Measurements from ENCODE around the gene DCC. TPM values are rescaled to one million over a fixed set of nuclear protein-coding genes. Genes with fewer than 3 reads are reported as not detected.

The DCC gene
- total and polyA plus RNA-seq, 2 experiments from 2014 or later, result 0.53 to 0.73 TPM

GRCh38 chr18:52363861-52364260 lies 23.9 kb downstream of the DCC start:
- no peaks in the 10 kb centered on the region for H3K79me2 ChIP-seq (replicated peaks; ENCODE audit: insufficient read depth)
- peaks cover 3% of the 10 kb centered on the region; the same call in 1 of the 3 replicates for H3K9me3 Mint-ChIP-seq
- TF ChIP-seq EZH2phosphoT487 (IDR thresholded peaks at IDR 0.05; ENCODE audit: unreplicated experiment) (no peak), STAT1 (IDR thresholded peaks at IDR 0.05; ENCODE audit: unreplicated experiment) (no peak), EZH2 (IDR thresholded peaks at IDR 0.05; ENCODE audit: low read depth, unreplicated experiment) (no peak), ZNF114 (CRISPR knock-in tag; IDR thresholded peaks at IDR 0.05) (no peak), JUNB (IDR thresholded peaks at IDR 0.05; ENCODE audit: unreplicated experiment) (no peak), ZNF462 (CRISPR knock-in tag; IDR thresholded peaks at IDR 0.05) (no peak), NANOG (IDR thresholded peaks at IDR 0.05; ENCODE audit: borderline replicate concordance) (no peak), POLR2AphosphoS5 (IDR thresholded peaks at IDR 0.05; ENCODE audit: low read depth) (no peak), REST (IDR thresholded peaks at IDR 0.05; ENCODE audit: unreplicated experiment) (no peak), CTCF (conservative IDR thresholded peaks at IDR 0.05; ENCODE audit: low read depth in 2 of 2) (no peak), ETS1 (IDR thresholded peaks at IDR 0.05) (no peak), ZNF331 (CRISPR knock-in tag; IDR thresholded peaks at IDR 0.05; ENCODE audit: low read depth) (no peak), CREB1 (CRISPR knock-in tag; IDR thresholded peaks at IDR 0.05; ENCODE audit: low read depth) (no peak)
- H3K36me3 Mint-ChIP-seq (ENCODE audit: low read depth), result peaks cover 6% of the 10 kb centered on the region; the same call in 1 of the 3 replicates
- DNase-seq (ENCODE audit: low spot score) (no peak), ATAC-seq (no peak)
- H3K4me1 Mint-ChIP-seq, result peaks cover 4% of the 10 kb centered on the region
- no peaks in the 10 kb centered on the region for H3K27me3 Mint-ChIP-seq (ENCODE audit: insufficient read depth, low read depth, poor library complexity)
- H4K20me1 ChIP-seq (replicated peaks; ENCODE audit: insufficient read depth), result no peaks in the 10 kb centered on the region
- H2AFZ ChIP-seq, result no peak overlapping the region
- peaks cover 6% of the 10 kb centered on the region; the same call in 1 of the 2 replicates for H3K4me1 ChIP-seq (ENCODE audit: insufficient read depth)
- H3K36me3 ChIP-seq (ENCODE audit: insufficient read depth), result no peaks in the 10 kb centered on the region; the same call in 1 of the 2 replicates
- H3K4me3 ChIP-seq, result no peak overlapping the region
- no peaks in the 10 kb centered on the region for H3K9me2 ChIP-seq (ENCODE audit: insufficient read depth)
- no peaks in the 10 kb centered on the region for H3K27me3 ChIP-seq (ENCODE audit: insufficient read depth)
- no peak overlapping the region for H3K4me3 Mint-ChIP-seq
- H3K27ac Mint-ChIP-seq, result no peak overlapping the region
- H3K27ac ChIP-seq (ENCODE audit: low read depth), result no peak overlapping the region
- H3K4me2 ChIP-seq, result no peak overlapping the region
- no peaks in the 10 kb centered on the region for H3F3A ChIP-seq (replicated peaks; ENCODE audit: low read depth)

All from GM23338 (cell line).